Mucosa of descending colon (tissue), 3 donors: ENCODE data around the gene DEFB129. TPM values are rescaled to one million over a fixed set of nuclear protein-coding genes. Genes with fewer than 3 reads are reported as not detected.

Experiments used
- ATAC-seq: fragments of 200-7000 bp; cut with Tn5 transposase; one replicate; pipeline ENCODE4 v1.9.1; 2020; ENCODE audit warnings: mild to moderate bottlenecking, moderate library complexity
- DNase-seq, 3 donors: peaks; one replicate each; pipeline ENCODE4 v3.0.0-alpha.2; 2020
- H3K36me3 ChIP-seq: fragments of 200-600 bp; one replicate; pipeline ENCODE4 v1.8.0; 2021; ENCODE audit warnings: low read depth, mild to moderate bottlenecking
- H3K4me1 ChIP-seq: fragments of 200-600 bp; one replicate; pipeline ENCODE4 v1.8.0; 2021; ENCODE audit warnings: low read depth, mild to moderate bottlenecking
- H3K4me3 ChIP-seq: fragments of 200-600 bp; one replicate; pipeline ENCODE4 v1.8.0; 2021; ENCODE audit warnings: mild to moderate bottlenecking
- H3K9me3 ChIP-seq: fragments of 200-600 bp; one replicate; pipeline ENCODE4 v1.8.0; 2021; ENCODE audit warnings: mild to moderate bottlenecking
- intact Hi-C, 2 donors: fragments of 100-400 bp; cut with DNase I in 1 of 2; cut with micrococcal nuclease in 1 of 2; formaldehyde crosslinking; loops; one replicate each; pipeline versions ENCODE4 v1.11.0 to v1.11.1; 2022; cut with DNase I, micrococcal nuclease
- long read RNA-seq, 2 donors: library from polyadenylated mRNA; unstranded; transcript quantifications; one replicate each; pipeline ENCODE4 v2.0.0, GENCODE V29; 2019 to 2021
- total RNA-seq, 3 donors: library from RNA; stranded (reverse); fragmentation: NEBNext Ultra II Directional in 2 of 3; extraction: Animal tissue kit (Norgen Biotek cat#: 25700) in 2 of 3; gene quantifications; one replicate each; pipeline versions ENCODE4 v1.2.1 to v1.2.4, GENCODE V29; 2021 to 2023
- TF ChIP-seq, protein P1 (sequence below): fragments of 200-600 bp; IDR thresholded peaks from one replicate; pipeline ENCODE4 v1.8.0; 2022; ENCODE audit warnings: antibody characterized with exemption, mild to moderate bottlenecking
- donor health status: DM: no; HTN: no; CAD: no; lungs with moderate emphysema.
- donor health status: DM: no; HTN: no; CAD: no.
- donor health status: DM: no; HTN: yes; CAD: no.

DEFB129 gene, protein sequence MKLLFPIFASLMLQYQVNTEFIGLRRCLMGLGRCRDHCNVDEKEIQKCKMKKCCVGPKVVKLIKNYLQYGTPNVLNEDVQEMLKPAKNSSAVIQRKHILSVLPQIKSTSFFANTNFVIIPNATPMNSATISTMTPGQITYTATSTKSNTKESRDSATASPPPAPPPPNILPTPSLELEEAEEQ
- total RNA-seq, result not detected
- long read RNA-seq, donor 1, result 0 reads
- long read RNA-seq, donor 2, result 0 reads

- intact Hi-C loops, result no loop called here
- Histone ChIP-seq H3K36me3 (no peaks in the 10 kb centered on the region), H3K4me1 (no peaks in the 10 kb centered on the region), H3K4me3 (no peak within 1 kb of the TSS), H3K9me3 (no peaks in the 10 kb centered on the region)
- TF ChIP-seq, protein P1, sequence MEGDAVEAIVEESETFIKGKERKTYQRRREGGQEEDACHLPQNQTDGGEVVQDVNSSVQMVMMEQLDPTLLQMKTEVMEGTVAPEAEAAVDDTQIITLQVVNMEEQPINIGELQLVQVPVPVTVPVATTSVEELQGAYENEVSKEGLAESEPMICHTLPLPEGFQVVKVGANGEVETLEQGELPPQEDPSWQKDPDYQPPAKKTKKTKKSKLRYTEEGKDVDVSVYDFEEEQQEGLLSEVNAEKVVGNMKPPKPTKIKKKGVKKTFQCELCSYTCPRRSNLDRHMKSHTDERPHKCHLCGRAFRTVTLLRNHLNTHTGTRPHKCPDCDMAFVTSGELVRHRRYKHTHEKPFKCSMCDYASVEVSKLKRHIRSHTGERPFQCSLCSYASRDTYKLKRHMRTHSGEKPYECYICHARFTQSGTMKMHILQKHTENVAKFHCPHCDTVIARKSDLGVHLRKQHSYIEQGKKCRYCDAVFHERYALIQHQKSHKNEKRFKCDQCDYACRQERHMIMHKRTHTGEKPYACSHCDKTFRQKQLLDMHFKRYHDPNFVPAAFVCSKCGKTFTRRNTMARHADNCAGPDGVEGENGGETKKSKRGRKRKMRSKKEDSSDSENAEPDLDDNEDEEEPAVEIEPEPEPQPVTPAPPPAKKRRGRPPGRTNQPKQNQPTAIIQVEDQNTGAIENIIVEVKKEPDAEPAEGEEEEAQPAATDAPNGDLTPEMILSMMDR, result no peak
- no peak for ATAC-seq
- DNase-seq, result no peak
Observed at GRCh38 chr20:226958-227357, at the start of gene DEFB129. Gene DEFB129, plus strand, starts transcription at chr20:227258. Its CDS starts 31 bp downstream, at chr20:227289.

- ATAC-seq (no peak), DNase-seq (no peak)
- Histone ChIP-seq H3K4me1 (no peaks in the 10 kb centered on the region), H3K36me3 (no peaks in the 10 kb centered on the region), H3K4me3 (no peak overlapping the region), H3K9me3 (no peaks in the 10 kb centered on the region)
- intact Hi-C loops, result no loop called here
- TF ChIP-seq, protein P1, result no peak
Observed at GRCh38 chr20:184288-184687, 42.8 kb upstream of the DEFB129 start.

DNA sequence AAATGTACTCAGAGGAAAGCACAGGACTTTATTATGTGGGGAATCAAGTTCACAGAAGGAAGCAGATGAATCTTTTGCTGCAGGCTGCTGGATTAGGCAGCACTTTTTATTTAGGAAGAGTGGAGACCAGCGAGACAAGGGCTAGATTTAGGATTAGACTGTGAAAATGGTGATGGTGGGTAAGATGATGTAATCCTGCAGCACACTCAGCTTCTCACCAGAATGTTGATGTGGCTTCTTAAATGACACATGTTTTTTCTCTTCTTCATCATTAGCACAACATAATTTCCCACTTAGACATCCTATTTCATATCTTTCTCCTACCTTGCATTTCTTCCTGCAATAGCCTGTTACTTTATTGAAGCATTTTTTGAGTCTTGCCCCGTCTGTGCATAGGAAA lies 39.3 kb upstream of the DEFB129 start:
- ATAC-seq (no peak), DNase-seq (no peak)
- intact Hi-C loops, result no loop called here
- Histone ChIP-seq H3K4me3 (no peak overlapping the region), H3K9me3 (no peaks in the 10 kb centered on the region), H3K4me1 (no peaks in the 10 kb centered on the region), H3K36me3 (no peaks in the 10 kb centered on the region)
- TF ChIP-seq, protein P1, result no peak

DNA sequence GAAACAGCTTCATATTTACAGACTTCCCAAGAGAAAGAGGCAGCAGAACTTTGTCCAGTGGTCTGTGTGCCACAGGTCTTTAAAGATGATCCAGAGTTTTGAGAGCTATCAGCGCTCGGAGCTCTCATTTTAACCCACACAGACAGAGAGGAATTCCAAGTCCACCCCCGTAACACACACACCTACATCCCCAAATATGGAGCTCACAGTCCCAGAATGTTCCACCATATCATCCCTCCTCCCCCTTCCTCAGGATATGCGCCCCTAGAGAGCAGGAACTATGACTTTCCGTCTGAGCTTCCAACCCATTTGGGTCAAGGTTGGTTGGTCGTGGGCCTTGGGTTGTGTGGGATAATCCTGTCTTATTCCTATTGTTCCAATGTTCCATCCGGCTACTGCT lies 37.4 kb upstream of the DEFB129 start, which contains the start of gene DEFB128:
Gene DEFB128 (minus strand): TSS at position 101 of the 400 bp plus-strand sequence. CDS start 88 bp downstream, at position 13.
- Histone ChIP-seq H3K4me1 (no peaks in the 10 kb centered on the region), H3K9me3 (no peaks in the 10 kb centered on the region), H3K36me3 (no peaks in the 10 kb centered on the region), H3K4me3 (no peak within 1 kb of the TSS)
- DNase-seq, result no peak
- TF ChIP-seq, protein P1, result no peak
- ATAC-seq, result no peak
- intact Hi-C loops, result no loop called here

DNA sequence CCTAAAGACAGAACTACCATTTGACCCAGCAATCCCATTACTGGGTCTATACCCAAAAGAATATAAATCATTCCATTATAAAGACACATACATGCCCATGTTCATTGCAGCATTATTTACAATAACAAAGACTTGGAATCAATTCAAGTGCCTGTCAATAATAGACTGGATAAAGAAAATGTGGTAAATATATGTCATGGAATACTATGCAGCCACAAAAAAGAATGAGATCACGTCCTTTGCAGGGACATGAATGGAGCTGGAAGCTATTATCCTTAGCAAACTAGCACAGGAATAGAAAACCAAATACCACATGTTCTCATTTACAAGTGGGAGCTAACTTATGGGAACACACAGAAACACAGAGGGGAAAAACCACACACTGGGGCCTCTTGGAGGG lies 28.8 kb upstream of the DEFB129 start:
- Histone ChIP-seq H3K36me3 (no peaks in the 10 kb centered on the region), H3K4me3 (no peak overlapping the region), H3K9me3 (no peaks in the 10 kb centered on the region), H3K4me1 (no peaks in the 10 kb centered on the region)
- TF ChIP-seq, protein P1, result no peak
- DNase-seq (no peak), ATAC-seq (no peak)
- intact Hi-C loops, result no loop called here
